WTC11 (cell line): ENCODE data around the gene DCTPP1. TPM values are rescaled to one million over a fixed set of nuclear protein-coding genes. Genes with fewer than 3 reads are reported as not detected.
A peak's percentile ranks its signal among the peaks of the same experiment; 100 is the strongest.

Experiments
- ATAC-seq: fragments of 200-7000 bp; cut with Tn5 transposase; 2 replicates; pipeline ENCODE4 v1.10.0; 2021; ENCODE audit warnings: mild to moderate bottlenecking, moderate library complexity
- CTCF ChIA-PET: fragments of 300-600 bp; sonication (Branson Sonifier 250); formaldehyde crosslinking; loops from one replicate; lab custom pipeline; 2021; ENCODE audit warnings: antibody characterized with exemption; lab: Charles Lee
- POLR2A ChIA-PET: fragments of 350-600 bp; sonication (Branson Sonifier 250); formaldehyde crosslinking; loops from one replicate; lab custom pipeline; 2021; ENCODE audit warnings: antibody characterized with exemption; lab: Charles Lee
- DNase-seq: peaks from one replicate; pipeline ENCODE4 v3.0.0; 2021; ENCODE audit warnings: low spot score
- H3K27ac Mint-ChIP-seq: 2 replicates; pipeline ENCODE4 v1.8.0; 2021; ENCODE audit warnings: mixed read lengths
- H3K27me3 Mint-ChIP-seq: 2 replicates; pipeline ENCODE4 v1.8.0; 2021; ENCODE audit warnings: low read depth, mild to moderate bottlenecking, moderate library complexity, mixed read lengths
- H3K36me3 Mint-ChIP-seq: 2 replicates; pipeline ENCODE4 v1.8.0; 2021; ENCODE audit warnings: mixed read lengths
- H3K4me1 Mint-ChIP-seq: 2 replicates; pipeline ENCODE4 v1.8.0; 2022; ENCODE audit warnings: mixed read lengths
- H3K4me3 Mint-ChIP-seq: 2 replicates; pipeline ENCODE4 v1.8.0; 2021; ENCODE audit warnings: mild to moderate bottlenecking, moderate library complexity, mixed read lengths
- H3K9me3 Mint-ChIP-seq: 2 replicates; pipeline ENCODE4 v1.8.0; 2021; ENCODE audit warnings: mixed read lengths
- ATF2 ChIP-seq: sonication (generic); formaldehyde crosslinking; IDR thresholded peaks from 2 replicates; pipeline ENCODE4 v1.8.1; 2022; ENCODE audit warnings: low read depth, missing genetic modification reagents, borderline replicate concordance
- CTCF ChIP-seq: fragments of 200-600 bp; IDR thresholded peaks from 2 replicates; pipeline ENCODE4 v1.8.0; 2022; ENCODE audit warnings: antibody characterized with exemption
- E2F4 ChIP-seq: sonication (generic); formaldehyde crosslinking; IDR thresholded peaks from 2 replicates; pipeline ENCODE4 v1.8.1; 2022; ENCODE audit warnings: low read depth, mild to moderate bottlenecking, moderate library complexity, missing genetic modification reagents, borderline replicate concordance
- FOXP1 ChIP-seq: sonication (generic); formaldehyde crosslinking; IDR thresholded peaks from 2 replicates; pipeline ENCODE4 v1.8.0; 2022; ENCODE audit warnings: missing genetic modification reagents, mild to moderate bottlenecking, moderate library complexity, borderline replicate concordance
- FOXP4 ChIP-seq: sonication (generic); formaldehyde crosslinking; IDR thresholded peaks from 2 replicates; pipeline ENCODE4 v1.8.0; 2022; ENCODE audit warnings: mild to moderate bottlenecking, missing genetic modification reagents
- GABPB1 ChIP-seq: sonication (generic); formaldehyde crosslinking; IDR thresholded peaks from 2 replicates; pipeline ENCODE4 v1.8.1; 2023; ENCODE audit warnings: mild to moderate bottlenecking, missing genetic modification reagents
- HMGA2 ChIP-seq: fragments of 250-450 bp; sonication (Bioruptor Pico); IDR thresholded peaks from 2 replicates; pipeline ENCODE4 v1.4.0; 2021; ENCODE audit warnings: mild to moderate bottlenecking, moderate library complexity
- MAX ChIP-seq: sonication (generic); formaldehyde crosslinking; IDR thresholded peaks from 2 replicates; pipeline ENCODE4 v1.8.0; 2022; ENCODE audit warnings: mild to moderate bottlenecking, missing genetic modification reagents
- NFE2L1 ChIP-seq: sonication (generic); formaldehyde crosslinking; IDR thresholded peaks from 2 replicates; pipeline ENCODE4 v1.8.1; 2023; ENCODE audit warnings: missing genetic modification reagents
- NFYB ChIP-seq: sonication (generic); formaldehyde crosslinking; conservative IDR thresholded peaks from 2 replicates; pipeline ENCODE4 v1.8.0; 2022; ENCODE audit warnings: low read depth, missing genetic modification reagents
- PREB ChIP-seq: sonication (generic); formaldehyde crosslinking; IDR thresholded peaks from 2 replicates; pipeline ENCODE4 v1.8.1; 2022; ENCODE audit warnings: mild to moderate bottlenecking, missing genetic modification reagents, moderate library complexity, borderline replicate concordance
- RELA ChIP-seq: sonication (generic); formaldehyde crosslinking; IDR thresholded peaks from 2 replicates; pipeline ENCODE4 v1.8.1; 2022; ENCODE audit warnings: missing genetic modification reagents, mild to moderate bottlenecking, borderline replicate concordance
- STAT6 ChIP-seq: sonication (generic); formaldehyde crosslinking; conservative IDR thresholded peaks from 2 replicates; pipeline ENCODE4 v1.8.1; 2023; ENCODE audit warnings: mild to moderate bottlenecking, low read depth, missing genetic modification reagents, moderate library complexity
- TEAD1 ChIP-seq: sonication (generic); formaldehyde crosslinking; IDR thresholded peaks from 2 replicates; pipeline ENCODE4 v1.8.0; 2022; ENCODE audit warnings: mild to moderate bottlenecking, missing genetic modification reagents
- USF1 ChIP-seq: sonication (generic); formaldehyde crosslinking; IDR thresholded peaks from 2 replicates; pipeline ENCODE4 v1.8.0; 2022; ENCODE audit warnings: mild to moderate bottlenecking, missing genetic modification reagents
- USF2 ChIP-seq: sonication (generic); formaldehyde crosslinking; IDR thresholded peaks from 2 replicates; pipeline ENCODE4 v1.8.1; 2023; ENCODE audit warnings: mild to moderate bottlenecking, missing genetic modification reagents, moderate library complexity
- ZBTB21 ChIP-seq: sonication (generic); formaldehyde crosslinking; IDR thresholded peaks from 2 replicates; pipeline ENCODE4 v1.8.1; 2023; ENCODE audit warnings: mild to moderate bottlenecking, missing genetic modification reagents, borderline replicate concordance
- ZNF281 ChIP-seq: sonication (generic); formaldehyde crosslinking; IDR thresholded peaks from 2 replicates; pipeline ENCODE4 v1.8.0; 2023; ENCODE audit warnings: mild to moderate bottlenecking, missing genetic modification reagents
- total RNA-seq: library from RNA; stranded (reverse); gene quantifications from 3 replicates; pipeline ENCODE4 v1.2.3, GENCODE V29; 2021

The DCTPP1 gene
- total RNA-seq, 1 experiment from 2014 or later, result 70.5 TPM

GRCh38 chr16:30430428-30430970 lies 669 bp upstream of the DCTPP1 start:
- H3K36me3 Mint-ChIP-seq, result peaks cover 16% of the 10 kb centered on the region
- no peak overlapping the region for H3K4me3 Mint-ChIP-seq
- no peak overlapping the region for H3K27ac Mint-ChIP-seq
- DNase-seq, result peak; percentile 60
- H3K9me3 Mint-ChIP-seq, result no peaks in the 10 kb centered on the region
- peaks cover 24% of the 10 kb centered on the region for H3K27me3 Mint-ChIP-seq
- ChIA-PET POLR2A (interaction anchor here (0.9 to 1.5 kb wide), 10 partner anchors 9 to 185 kb away, joined by 3 to 15 read pairs (median 4); partner anchors contain the start of genes ZNF689 and ZNF785), CTCF (interaction anchor here (0.8 to 2.9 kb wide), 56 partner anchors 12 to 402 kb away, joined by 3 to 79 read pairs (median 9); partner anchors contain the start of genes ALDOA, CORO1A, FBRS and GDPD3)
- H3K4me1 Mint-ChIP-seq, result peaks cover 17% of the 10 kb centered on the region
- ATAC-seq, result peak; percentile 53
- TF ChIP-seq NFYB (CRISPR knock-in tag) (no peak), PREB (peak; percentile 78; the same call in 1 of the 2 replicates), FOXP4 (CRISPR knock-in tag) (0 out of 2 replicates have a peak, but pooled peaks have one; percentile 55), RELA (CRISPR knock-in tag) (0 out of 2 replicates have a peak, but pooled peaks have one; percentile 25), FOXP1 (peak; percentile 84), GABPB1 (CRISPR knock-in tag) (peak; percentile 76; the same call in 1 of the 2 replicates), TEAD1 (CRISPR knock-in tag) (0 out of 2 replicates have a peak, but pooled peaks have one; percentile 32), HMGA2 (CRISPR knock-in tag) (no peak), STAT6 (CRISPR knock-in tag) (no peak), USF1 (CRISPR knock-in tag) (peak; percentile 83), ZBTB21 (CRISPR knock-in tag) (no peak), E2F4 (no peak), MAX (peak; percentile 96), ATF2 (no peak), CTCF (peak; percentile 27; the same call in 1 of the 2 replicates), NFE2L1 (CRISPR knock-in tag) (0 out of 2 replicates have a peak, but pooled peaks have one; percentile 69), USF2 (CRISPR knock-in tag) (peak; percentile 64), ZNF281 (CRISPR knock-in tag) (0 out of 2 replicates have a peak, but pooled peaks have one; percentile 53)
